ENCODE results near the gene ARL14EP. TPM values are rescaled to one million over a fixed set of nuclear protein-coding genes. Genes with fewer than 3 reads are reported as not detected.
A peak's percentile ranks its signal among the peaks of the same experiment; 100 is the strongest.

The ARL14EP gene
- polyA plus RNA-seq, 4 donors = 49.2 to 67.1 (median 61.5) TPM

GRCh38 chr11:30326114-30326778 is 3.3 kb downstream of the ARL14EP start:
- DNase-seq (ENCODE audit: low read depth in 4 of 4, low spot score in 3 of 4) = no peak

- no peak for DNase-seq (ENCODE audit: low read depth in 4 of 4, low spot score in 3 of 4)
Observed at GRCh38 chr11:30326906-30327305, 4.0 kb downstream of the ARL14EP start.

- DNase-seq (ENCODE audit: low read depth in 4 of 4, low spot score in 3 of 4) = no peak
Observed at GRCh38 chr11:30328681-30329080, 5.8 kb downstream of the ARL14EP start.

GRCh38 chr11:30329150-30329940 is 6.4 kb downstream of the ARL14EP start:
- no peak for DNase-seq (ENCODE audit: low read depth in 4 of 4, low spot score in 3 of 4)

- no peak for DNase-seq (ENCODE audit: low read depth in 4 of 4, low spot score in 3 of 4)
Observed at GRCh38 chr11:30333405-30333804, 10.5 kb downstream of the ARL14EP start.

- DNase-seq (ENCODE audit: low read depth in 4 of 4, low spot score in 3 of 4) = no peak
Observed at GRCh38 chr11:30342736-30343166, 19.8 kb downstream of the ARL14EP start.

- DNase-seq (ENCODE audit: low read depth in 4 of 4, low spot score in 3 of 4) = no peak
Observed at GRCh38 chr11:30344085-30344484, 21.2 kb downstream of the ARL14EP start.

GRCh38 chr11:30345644-30346043 is 22.7 kb downstream of the ARL14EP start:
- DNase-seq (ENCODE audit: low read depth in 4 of 4, low spot score in 3 of 4) = no peak

GRCh38 chr11:30346068-30346688 is 23.3 kb downstream of the ARL14EP start:
- DNase-seq (ENCODE audit: low read depth in 4 of 4, low spot score in 3 of 4) = peak; percentile 53 to 67 (median 60)

GRCh38 chr11:30348035-30348434 is 25.1 kb downstream of the ARL14EP start:
- no peak for DNase-seq (ENCODE audit: low read depth in 4 of 4, low spot score in 3 of 4)

- DNase-seq (ENCODE audit: low read depth in 4 of 4, low spot score in 3 of 4) = no peak
Observed at GRCh38 chr11:30349885-30350284, 27.0 kb downstream of the ARL14EP start.

GRCh38 chr11:30350384-30350783 is 27.5 kb downstream of the ARL14EP start:
- no peak for DNase-seq (ENCODE audit: low read depth in 4 of 4, low spot score in 3 of 4)

GRCh38 chr11:30351061-30351460 is 28.2 kb downstream of the ARL14EP start:
- no peak for DNase-seq (ENCODE audit: low read depth in 4 of 4, low spot score in 3 of 4)

- DNase-seq (ENCODE audit: low read depth in 4 of 4, low spot score in 3 of 4) = no peak
Observed at GRCh38 chr11:30356391-30356790, 33.5 kb downstream of the ARL14EP start.

GRCh38 chr11:30357872-30358271 is 35.0 kb downstream of the ARL14EP start:
- no peak for DNase-seq (ENCODE audit: low read depth in 4 of 4, low spot score in 3 of 4)

- DNase-seq (ENCODE audit: low read depth in 4 of 4, low spot score in 3 of 4) = no peak
Observed at GRCh38 chr11:30358536-30358935, 35.6 kb downstream of the ARL14EP start.

GRCh38 chr11:30360741-30361140 is 37.8 kb downstream of the ARL14EP start:
- no peak for DNase-seq (ENCODE audit: low read depth in 4 of 4, low spot score in 3 of 4)

GRCh38 chr11:30364139-30364836 is 41.4 kb downstream of the ARL14EP start:
- no peak for DNase-seq (ENCODE audit: low read depth in 4 of 4, low spot score in 3 of 4)

GRCh38 chr11:30364837-30365482 is 42.1 kb downstream of the ARL14EP start:
- no peak for DNase-seq (ENCODE audit: low read depth in 4 of 4, low spot score in 3 of 4)

- no peak for DNase-seq (ENCODE audit: low read depth in 4 of 4, low spot score in 3 of 4)
Observed at GRCh38 chr11:30365793-30366517, 43.1 kb downstream of the ARL14EP start.

Data from right renal pelvis (tissue), 4 donors.